DMS53 treated with DMSO at 0.1 percent for 48 hours (cell line): ENCODE measurements around the gene BACE1.
A peak's percentile ranks its signal among the peaks of the same experiment; 100 is the strongest.
"Not testable (repeated sequence)": the region's sequence is repeated elsewhere in the genome, so short reads cannot be mapped to it uniquely, and the experiment has no call there.

Source experiments
- DNase-seq: peaks from one replicate; lab custom pipeline; 2025; ENCODE audit not compliant: unreplicated experiment; lab: John Stamatoyannopoulos, UW

BACE1 gene

DNA sequence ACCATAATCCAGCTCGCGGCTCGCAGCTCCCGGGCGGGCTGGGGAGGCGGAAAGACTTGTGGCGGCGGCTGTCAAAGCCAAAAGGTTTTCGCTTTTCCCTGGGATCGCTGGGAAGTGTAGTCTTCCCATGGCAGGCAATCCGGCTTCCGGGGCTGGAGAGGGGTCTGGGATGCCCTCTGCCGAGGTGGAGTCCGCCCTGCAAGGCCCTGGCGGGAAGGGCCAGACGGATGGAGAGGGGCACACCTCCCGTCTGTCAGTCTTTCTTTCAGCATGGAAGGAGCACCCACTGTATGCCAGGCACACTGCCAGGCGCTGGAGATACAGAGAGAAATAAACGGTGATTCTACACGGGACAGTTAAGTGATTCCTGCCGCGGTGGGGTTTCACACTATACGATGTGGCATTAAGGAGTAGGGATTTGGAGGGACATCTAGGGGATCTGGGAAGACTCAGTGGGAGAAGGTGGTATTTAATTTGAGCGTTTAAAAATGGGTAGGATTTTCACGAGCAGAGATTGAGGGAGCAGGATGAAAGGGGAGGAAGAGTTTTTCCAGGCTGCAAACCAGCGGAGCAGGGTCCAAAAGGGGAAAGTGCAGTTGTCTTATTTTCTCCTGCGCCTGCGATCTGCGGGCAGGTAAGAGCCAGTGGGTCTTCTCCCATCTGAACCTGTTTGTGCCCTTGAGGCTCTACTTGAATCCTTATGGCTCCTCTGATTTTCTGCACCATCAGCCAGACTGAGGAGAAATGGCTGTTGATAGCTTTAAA lies at the start of gene BACE1:
TSS of gene BACE1 (minus strand) at position 60 of the 765 bp plus-strand sequence. CDS start 461 bp downstream, outside the sequence.
- peak; percentile 58 for DNase-seq

DNA sequence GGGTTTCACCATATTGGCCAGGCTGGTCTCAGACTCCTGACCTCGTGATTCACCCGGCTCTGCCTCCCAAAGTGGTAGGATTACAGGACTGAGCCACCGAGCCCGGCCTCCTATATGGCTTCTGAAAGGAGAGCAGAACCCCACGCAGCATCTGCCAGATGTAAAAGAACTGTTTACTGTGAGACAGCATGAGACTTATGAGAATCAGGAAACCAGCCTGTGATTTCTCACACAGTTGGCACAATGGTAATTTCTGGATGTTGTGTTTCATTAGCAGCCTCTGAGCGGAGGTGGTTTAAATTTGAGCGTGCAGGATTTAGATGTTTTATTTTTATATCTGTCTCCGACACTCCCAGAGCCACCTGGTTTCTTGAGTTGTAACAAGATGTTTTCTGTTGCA lies 45.4 kb upstream of the BACE1 start:
- DNase-seq, result no peak

GRCh38 chr11:117356126-117356890 lies 40.3 kb upstream of the BACE1 start:
- DNase-seq, result no peak

- no peak for DNase-seq
Measured at GRCh38 chr11:117354550-117354949, 38.5 kb upstream of the BACE1 start.

- no peak for DNase-seq
Measured at GRCh38 chr11:117345039-117345438, 29.0 kb upstream of the BACE1 start.

- DNase-seq, result no peak
Measured at GRCh38 chr11:117337076-117337475, 21.0 kb upstream of the BACE1 start.

DNA sequence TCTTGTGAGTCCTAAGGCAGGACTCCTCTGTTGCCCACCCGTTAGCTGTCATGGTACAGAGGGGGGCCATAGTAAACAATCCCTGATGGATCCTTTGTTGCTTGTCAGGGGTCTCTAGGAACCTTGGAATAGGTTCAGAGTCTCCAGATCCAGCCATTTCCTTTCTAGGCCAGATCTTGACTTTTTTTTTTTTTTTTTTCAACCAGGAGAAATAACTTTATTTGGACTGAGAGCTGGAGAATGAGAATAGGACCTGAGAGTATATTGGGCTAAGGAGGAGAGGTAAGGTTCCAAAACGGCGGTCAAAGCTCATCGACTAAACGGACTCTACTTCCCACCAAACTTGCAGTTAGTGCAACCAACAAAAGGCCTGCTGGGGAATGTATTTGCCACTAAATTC lies 19.3 kb upstream of the BACE1 start:
- no peak for DNase-seq

DNA sequence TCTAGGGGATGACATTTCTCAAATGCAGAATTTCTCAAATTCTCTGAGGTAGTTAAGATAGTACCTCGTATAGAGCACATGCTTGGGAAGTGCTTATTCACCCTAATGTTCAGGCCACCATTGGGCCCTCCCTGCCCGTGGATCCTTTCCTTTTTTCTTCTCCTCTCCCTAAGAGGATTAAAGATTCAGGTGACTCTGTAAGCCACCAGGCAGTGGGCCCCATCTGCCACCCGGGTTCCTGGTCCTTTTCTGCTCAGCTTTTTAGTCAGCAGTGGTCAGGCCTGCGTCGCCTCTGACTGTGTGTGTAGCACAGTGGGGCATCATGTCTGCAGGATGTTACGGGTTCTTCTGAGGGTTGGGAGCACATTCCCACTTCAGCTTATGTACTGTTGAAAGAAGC lies 18.8 kb upstream of the BACE1 start:
- DNase-seq, result no peak

GRCh38 chr11:117333917-117334316 lies 17.9 kb upstream of the BACE1 start:
- DNase-seq, result no peak

- DNase-seq, result no peak
Measured at GRCh38 chr11:117332843-117333242, 16.8 kb upstream of the BACE1 start.

GRCh38 chr11:117328375-117329010 lies 12.4 kb upstream of the BACE1 start:
- peak; percentile 28 for DNase-seq

DNA sequence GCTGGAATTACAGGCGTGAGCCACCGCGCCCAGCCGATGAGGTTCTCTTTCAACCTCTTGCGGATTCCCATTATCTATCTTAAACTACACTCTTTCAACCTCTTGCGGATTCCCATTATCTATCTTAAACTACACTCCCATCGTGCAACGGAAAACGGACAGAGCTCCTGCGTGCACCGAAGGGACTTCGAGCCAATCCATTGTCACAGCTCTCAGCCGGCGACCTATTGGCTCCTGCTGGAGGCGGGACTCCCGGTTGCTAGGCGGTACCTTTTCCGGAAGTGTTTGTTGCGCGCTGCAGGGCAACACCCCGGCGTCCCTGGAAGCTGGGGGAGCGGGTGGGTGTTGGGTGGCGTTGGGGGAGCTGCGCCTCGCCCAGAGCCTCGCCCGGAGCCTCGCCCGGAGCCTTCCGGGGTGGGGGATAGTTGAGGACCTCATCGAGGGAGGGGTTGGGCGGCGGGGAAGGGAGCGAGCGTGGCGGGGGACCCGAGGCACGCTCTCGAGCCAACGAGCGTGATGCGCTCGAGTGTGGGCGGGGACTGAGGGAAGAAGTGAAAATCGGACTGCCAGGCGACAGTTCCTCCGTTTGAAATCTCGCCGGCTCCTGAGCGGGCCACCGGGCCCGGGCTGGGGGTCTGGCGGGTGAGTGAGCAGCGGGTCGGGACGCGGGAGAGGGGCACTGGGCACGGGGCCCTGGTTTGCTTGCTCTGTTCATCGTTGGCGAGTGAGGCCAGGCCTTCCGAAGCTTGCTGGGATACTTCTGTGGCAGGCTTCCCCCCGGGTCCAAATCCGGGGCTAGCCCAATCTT lies 11.7 kb upstream of the BACE1 start, which contains the start of gene CEP164:
TSS of gene CEP164 (plus strand) at position 288 of the 808 bp plus-strand sequence. CDS start 10,733 bp downstream, outside the sequence.
- peak; percentile 95 for DNase-seq

GRCh38 chr11:117327255-117327566 lies 11.2 kb upstream of the BACE1 start:
- not testable (repeated sequence) for DNase-seq

GRCh38 chr11:117319214-117319840 lies 3.3 kb upstream of the BACE1 start:
- no peak for DNase-seq

DNA sequence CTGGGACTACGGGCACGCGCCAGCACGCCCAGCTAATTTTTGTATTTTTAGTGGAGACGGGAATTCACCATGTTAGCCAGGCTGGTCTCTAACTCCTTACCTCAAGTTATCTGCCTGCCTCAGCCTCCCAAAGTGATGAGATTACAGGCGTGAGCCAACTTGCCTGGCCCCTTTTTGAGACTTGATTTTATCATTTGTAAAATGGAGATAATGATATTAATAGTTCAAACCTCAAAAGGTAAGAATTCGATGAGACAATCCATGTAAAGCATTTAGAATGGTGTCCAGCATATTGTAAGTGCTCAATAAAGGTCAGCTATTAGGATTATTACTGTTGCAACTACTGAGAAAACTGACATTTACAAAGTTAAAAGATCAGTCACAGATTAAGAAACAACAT lies 2.7 kb upstream of the BACE1 start:
- DNase-seq, result no peak

- no peak for DNase-seq
Measured at GRCh38 chr11:117315285-117316196, 515 bp downstream of the BACE1 start.

- no peak for DNase-seq
Measured at GRCh38 chr11:117314840-117315239, 1.2 kb downstream of the BACE1 start.

GRCh38 chr11:117313828-117314768 lies 2.0 kb downstream of the BACE1 start:
- no peak for DNase-seq
